ENCODE data around the gene DYNC1I1.

GRCh38 chr7:95931460-95932232, 159.3 kb downstream of the DYNC1I1 start:
- TF ChIP-seq CTCF (IDR thresholded peaks at IDR 0.05; ENCODE audit: low read depth, low read length, missing input control) = no peak
- TF ChIP-seq SP1 (IDR thresholded peaks at IDR 0.05) = no peak
